Activated CD8-positive, alpha-beta memory T cell treated with anti-CD3 and anti-CD28 coated beads, Interleukin-2, amount 50 U/mL, for 24 hours (primary cell): Measurements from ENCODE around the gene ZNF277.

Source experiments
- DNase-seq: peaks from one replicate; pipeline ENCODE4 v3.0.0-alpha.2; 2020; ENCODE audit errors: extremely low read depth

Gene ZNF277

GRCh38 chr7:112184455-112184854 lies 22.0 kb upstream of the ZNF277 start:
- DNase-seq, result no peak

- DNase-seq, result no peak
Measured at GRCh38 chr7:112185005-112185834, 21.3 kb upstream of the ZNF277 start.

GRCh38 chr7:112186300-112186699 lies 20.2 kb upstream of the ZNF277 start:
- no peak for DNase-seq

- DNase-seq, result no peak
Measured at GRCh38 chr7:112188257-112188656, 18.2 kb upstream of the ZNF277 start.

- DNase-seq, result no peak
Measured at GRCh38 chr7:112189691-112190090, 16.8 kb upstream of the ZNF277 start.

GRCh38 chr7:112190120-112190519 lies 16.4 kb upstream of the ZNF277 start:
- DNase-seq, result no peak

GRCh38 chr7:112192236-112193154 lies 14.0 kb upstream of the ZNF277 start:
- no peak for DNase-seq

GRCh38 chr7:112193915-112194502 lies 12.5 kb upstream of the ZNF277 start:
- no peak for DNase-seq

GRCh38 chr7:112195717-112196116 lies 10.8 kb upstream of the ZNF277 start:
- DNase-seq, result no peak

- no peak for DNase-seq
Measured at GRCh38 chr7:112197322-112197721, 9.2 kb upstream of the ZNF277 start.

- no peak for DNase-seq
Measured at GRCh38 chr7:112199035-112199655, 7.3 kb upstream of the ZNF277 start.

- DNase-seq, result no peak
Measured at GRCh38 chr7:112199672-112200071, 6.8 kb upstream of the ZNF277 start.

- DNase-seq, result no peak
Measured at GRCh38 chr7:112201411-112201810, 5.1 kb upstream of the ZNF277 start.

GRCh38 chr7:112201839-112202238 lies 4.7 kb upstream of the ZNF277 start:
- no peak for DNase-seq

- no peak for DNase-seq
Measured at GRCh38 chr7:112202816-112203215, 3.7 kb upstream of the ZNF277 start.

GRCh38 chr7:112203365-112203739 lies 3.1 kb upstream of the ZNF277 start:
- no peak for DNase-seq

GRCh38 chr7:112204499-112205342 lies 1.8 kb upstream of the ZNF277 start:
- DNase-seq, result no peak

- DNase-seq, result no peak
Measured at GRCh38 chr7:112205343-112206237, 905 bp upstream of the ZNF277 start.

GRCh38 chr7:112206991-112207592 lies 597 bp downstream of the ZNF277 start:
- no peak for DNase-seq

- DNase-seq, result no peak
Measured at GRCh38 chr7:112207765-112208164, 1.3 kb downstream of the ZNF277 start.
